Measurements from ENCODE around the gene DDIT3. TPM values are rescaled to one million over a fixed set of nuclear protein-coding genes. Genes with fewer than 3 reads are reported as not detected.

DDIT3 gene
- total and polyA plus RNA-seq, 2 of the 13 experiments (the other 11 are each of a cell fraction or from before 2014, with no cell fraction given), result 27.5 to 48.7 TPM

GRCh38 chr12:57487055-57487596 lies 33.2 kb downstream of the DDIT3 start:
- Histone ChIP-seq H3K4me1 (ENCODE audit: insufficient read depth, low read length) (peaks cover 23% of the 10 kb centered on the region), H3K27me3 (ENCODE audit: control insufficient read depth in 1 of 2, insufficient read depth in 2 of 2, low read length in 2 of 2) (peaks cover 0 to 4% of the 10 kb centered on the region in 2 experiments; a peak in 1 of 5 replicates), H3K4me2 (ENCODE audit: low read depth, low read length) (peak overlapping the region; percentile 42), H3K4me3 (replicated peaks in 1 of 3; ENCODE audit: insufficient read depth in 1 of 3, low read depth in 2 of 3, low read length in 3 of 3) (no peak overlapping the region), H3K27ac (ENCODE audit: extremely low read length, insufficient read depth, low read length) (no peak overlapping the region), H4K20me1 (ENCODE audit: insufficient read depth, low read length) (peaks cover 4% of the 10 kb centered on the region; the same call in 1 of the 2 replicates), H3K9ac (ENCODE audit: insufficient read depth, low read depth, low read length) (no peak overlapping the region), H3K79me2 (ENCODE audit: insufficient read depth, low read length) (peaks cover 23% of the 10 kb centered on the region), H2AFZ (ENCODE audit: low read length) (no peak overlapping the region), H3K9me3 (ENCODE audit: low read length) (no peaks in the 10 kb centered on the region), H3K36me3 (replicated peaks in 1 of 2; ENCODE audit: control insufficient read depth in 1 of 2, insufficient read depth in 2 of 2, low read length in 2 of 2) (peaks cover 14 to 29% of the 10 kb centered on the region in 2 experiments)
- no TSS peak for BruUV-seq (replicated peaks)
- FAIRE-seq, result no peak
- CTCF ChIA-PET (ENCODE audit: low intra/inter-chr PET ratio, low total read pairs), result no interaction called here
- no peak for TF ChIP-seq ZNF574 (CRISPR knock-in tag; IDR thresholded peaks at IDR 0.05)
- no peak for TF ChIP-seq ZNF256 (CRISPR knock-in tag; conservative IDR thresholded peaks at IDR 0.05)
- no peak for TF ChIP-seq PREB (CRISPR knock-in tag; IDR thresholded peaks at IDR 0.05)
- TF ChIP-seq IRX3 (CRISPR knock-in tag; IDR thresholded peaks at IDR 0.05; ENCODE audit: borderline replicate concordance, low read depth), result no peak
- no peak for TF ChIP-seq ATF6 (CRISPR knock-in tag; conservative IDR thresholded peaks at IDR 0.05)
- TF ChIP-seq ZNF281 (CRISPR knock-in tag; IDR thresholded peaks at IDR 0.05; ENCODE audit: borderline replicate concordance), result no peak
- no peak for TF ChIP-seq ZNF710 (CRISPR knock-in tag; IDR thresholded peaks at IDR 0.05; ENCODE audit: borderline replicate concordance)
- TF ChIP-seq HNRNPLL (IDR thresholded peaks at IDR 0.05; ENCODE audit: low read depth, low read length, poor library complexity, severe bottlenecking), result no peak
- in situ Hi-C loops (cut with HindIII; ENCODE audit: extremely low pct_ligation_motif_present, low pct_unique_long_range_greater_than_20kb), result no loop called here
- intact Hi-C loops (cut with micrococcal nuclease; ENCODE audit: unreplicated experiment), result loop anchor here (2.0 kb wide), 1 partner anchor 24 kb away; no protein-coding TSS in a partner anchor
- POLR2A ChIA-PET, result interaction anchor here (1.2 to 2.1 kb wide), 2 partner anchors 12 to 33 kb away, joined by 4 read pairs; partner anchors contain the start of gene DDIT3
- ATAC-seq, result no peak
- no peak for DNase-seq (ENCODE audit: low spot score)
- 87% methylated on average over 27 of the region's 27 CpGs for WGBS (ENCODE audit: low lambda C conversion rate)

Measured in HepG2 (cell line).